ENCODE data around the gene MAPKAPK3.

Gene MAPKAPK3

DNA sequence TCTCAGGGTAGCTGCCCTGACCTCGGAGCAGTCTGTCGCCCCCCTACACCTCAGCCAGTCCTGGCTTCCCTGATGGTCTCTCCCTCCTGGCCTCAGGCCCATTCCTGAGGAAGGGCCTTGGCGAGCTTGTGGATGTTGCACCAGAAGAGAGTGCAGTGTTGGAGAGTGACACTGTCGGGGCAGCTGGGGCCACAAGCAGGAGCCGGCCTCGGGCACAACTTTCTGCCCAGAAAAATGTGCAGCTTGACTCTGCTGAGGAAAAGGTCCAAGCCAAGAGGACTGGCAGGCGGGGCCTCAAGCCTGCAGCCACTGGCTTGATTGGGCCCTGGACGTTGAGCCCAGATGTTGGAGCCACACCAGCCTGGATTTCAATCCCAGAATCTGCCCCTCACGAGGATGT, 34.9 kb upstream of the MAPKAPK3 start:
- no peak for TF ChIP-seq TAF1 (IDR thresholded peaks at IDR 0.05; ENCODE audit: low read depth)
- TF ChIP-seq FOXM1 (IDR thresholded peaks at IDR 0.05; ENCODE audit: borderline replicate concordance, low read depth) = no peak
- no peak for TF ChIP-seq RAD21 (IDR thresholded peaks at IDR 0.05; ENCODE audit: low read depth)
- TF ChIP-seq TCF12 (IDR thresholded peaks at IDR 0.05; ENCODE audit: low read depth) = no peak
- TF ChIP-seq CREB1 (IDR thresholded peaks at IDR 0.05; ENCODE audit: low read depth) = no peak
- no peak for TF ChIP-seq EGR1 (IDR thresholded peaks at IDR 0.05)
- TF ChIP-seq, protein P1, sequence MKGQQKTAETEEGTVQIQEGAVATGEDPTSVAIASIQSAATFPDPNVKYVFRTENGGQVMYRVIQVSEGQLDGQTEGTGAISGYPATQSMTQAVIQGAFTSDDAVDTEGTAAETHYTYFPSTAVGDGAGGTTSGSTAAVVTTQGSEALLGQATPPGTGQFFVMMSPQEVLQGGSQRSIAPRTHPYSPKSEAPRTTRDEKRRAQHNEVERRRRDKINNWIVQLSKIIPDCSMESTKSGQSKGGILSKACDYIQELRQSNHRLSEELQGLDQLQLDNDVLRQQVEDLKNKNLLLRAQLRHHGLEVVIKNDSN (IDR thresholded peaks at IDR 0.05) = no peak
- no peak for TF ChIP-seq NFIC (IDR thresholded peaks at IDR 0.05)
- TF ChIP-seq ZBTB7A (IDR thresholded peaks at IDR 0.05; ENCODE audit: low read depth) = no peak
- TF ChIP-seq, protein P2, sequence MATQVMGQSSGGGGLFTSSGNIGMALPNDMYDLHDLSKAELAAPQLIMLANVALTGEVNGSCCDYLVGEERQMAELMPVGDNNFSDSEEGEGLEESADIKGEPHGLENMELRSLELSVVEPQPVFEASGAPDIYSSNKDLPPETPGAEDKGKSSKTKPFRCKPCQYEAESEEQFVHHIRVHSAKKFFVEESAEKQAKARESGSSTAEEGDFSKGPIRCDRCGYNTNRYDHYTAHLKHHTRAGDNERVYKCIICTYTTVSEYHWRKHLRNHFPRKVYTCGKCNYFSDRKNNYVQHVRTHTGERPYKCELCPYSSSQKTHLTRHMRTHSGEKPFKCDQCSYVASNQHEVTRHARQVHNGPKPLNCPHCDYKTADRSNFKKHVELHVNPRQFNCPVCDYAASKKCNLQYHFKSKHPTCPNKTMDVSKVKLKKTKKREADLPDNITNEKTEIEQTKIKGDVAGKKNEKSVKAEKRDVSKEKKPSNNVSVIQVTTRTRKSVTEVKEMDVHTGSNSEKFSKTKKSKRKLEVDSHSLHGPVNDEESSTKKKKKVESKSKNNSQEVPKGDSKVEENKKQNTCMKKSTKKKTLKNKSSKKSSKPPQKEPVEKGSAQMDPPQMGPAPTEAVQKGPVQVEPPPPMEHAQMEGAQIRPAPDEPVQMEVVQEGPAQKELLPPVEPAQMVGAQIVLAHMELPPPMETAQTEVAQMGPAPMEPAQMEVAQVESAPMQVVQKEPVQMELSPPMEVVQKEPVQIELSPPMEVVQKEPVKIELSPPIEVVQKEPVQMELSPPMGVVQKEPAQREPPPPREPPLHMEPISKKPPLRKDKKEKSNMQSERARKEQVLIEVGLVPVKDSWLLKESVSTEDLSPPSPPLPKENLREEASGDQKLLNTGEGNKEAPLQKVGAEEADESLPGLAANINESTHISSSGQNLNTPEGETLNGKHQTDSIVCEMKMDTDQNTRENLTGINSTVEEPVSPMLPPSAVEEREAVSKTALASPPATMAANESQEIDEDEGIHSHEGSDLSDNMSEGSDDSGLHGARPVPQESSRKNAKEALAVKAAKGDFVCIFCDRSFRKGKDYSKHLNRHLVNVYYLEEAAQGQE (IDR thresholded peaks at IDR 0.05; ENCODE audit: low read depth) = no peak
- no peak for TF ChIP-seq CEBPB (IDR thresholded peaks at IDR 0.05)

DNA sequence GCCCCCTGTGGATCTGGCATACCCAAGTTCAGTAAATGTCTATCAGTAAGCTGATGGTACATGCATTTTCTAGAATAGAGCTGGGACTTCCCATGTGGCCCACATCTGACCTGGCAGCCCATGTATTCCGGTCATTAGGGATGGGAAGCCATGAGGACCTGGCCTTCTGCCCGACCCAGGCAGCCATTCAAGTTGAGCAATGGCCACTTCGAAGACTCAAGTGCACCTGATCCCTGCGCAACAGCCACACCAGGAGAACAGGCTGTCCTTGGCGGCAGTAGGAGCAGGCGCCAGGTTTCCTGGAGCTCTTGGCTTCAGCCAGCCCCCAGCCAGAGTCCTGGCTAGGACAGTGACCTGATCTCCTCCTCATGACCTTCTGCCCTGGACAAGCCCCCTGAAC, 33.1 kb upstream of the MAPKAPK3 start:
- TF ChIP-seq, protein P2 (IDR thresholded peaks at IDR 0.05; ENCODE audit: low read depth) = no peak
- TF ChIP-seq, protein P1 (IDR thresholded peaks at IDR 0.05) = no peak
- TF ChIP-seq TEAD4 (IDR thresholded peaks at IDR 0.05) = no peak
- no peak for TF ChIP-seq CEBPB (IDR thresholded peaks at IDR 0.05)
- no peak for TF ChIP-seq ZBTB7A (IDR thresholded peaks at IDR 0.05; ENCODE audit: low read depth)
- no peak for TF ChIP-seq NFIC (IDR thresholded peaks at IDR 0.05)
- TF ChIP-seq YY1 (IDR thresholded peaks at IDR 0.05; ENCODE audit: low read depth) = no peak
- no peak for TF ChIP-seq TCF12 (IDR thresholded peaks at IDR 0.05; ENCODE audit: low read depth)
- TF ChIP-seq, protein P3, sequence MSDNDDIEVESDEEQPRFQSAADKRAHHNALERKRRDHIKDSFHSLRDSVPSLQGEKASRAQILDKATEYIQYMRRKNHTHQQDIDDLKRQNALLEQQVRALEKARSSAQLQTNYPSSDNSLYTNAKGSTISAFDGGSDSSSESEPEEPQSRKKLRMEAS (IDR thresholded peaks at IDR 0.05) = no peak
- no peak for TF ChIP-seq FOXM1 (IDR thresholded peaks at IDR 0.05; ENCODE audit: borderline replicate concordance, low read depth)
- TF ChIP-seq EP300 (IDR thresholded peaks at IDR 0.05; ENCODE audit: borderline replicate concordance) = no peak
- no peak for TF ChIP-seq CREB1 (IDR thresholded peaks at IDR 0.05; ENCODE audit: low read depth)
- no peak for TF ChIP-seq RAD21 (IDR thresholded peaks at IDR 0.05; ENCODE audit: low read depth)
- TF ChIP-seq TAF1 (IDR thresholded peaks at IDR 0.05; ENCODE audit: low read depth) = no peak
- no peak for TF ChIP-seq EGR1 (IDR thresholded peaks at IDR 0.05)

DNA sequence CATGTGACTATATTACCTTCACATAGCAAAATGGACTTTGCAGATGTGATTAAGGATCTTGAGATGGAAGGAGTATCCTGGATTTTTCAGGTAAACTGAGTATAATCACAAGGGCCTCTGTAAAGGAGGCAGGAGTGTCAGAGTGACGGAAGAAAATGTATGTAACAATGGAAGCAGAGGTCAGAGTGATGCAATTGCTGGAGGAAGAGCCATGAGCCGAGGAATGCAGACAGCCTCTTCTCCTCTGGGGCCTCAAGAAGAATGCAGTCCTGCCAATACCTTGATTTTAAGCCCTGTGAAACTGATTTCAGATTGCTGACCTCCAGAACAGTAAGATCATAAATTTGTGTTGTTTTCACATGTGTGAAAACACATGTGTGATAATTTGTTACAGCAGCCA, 32.6 kb upstream of the MAPKAPK3 start:
- TF ChIP-seq, protein P3 (IDR thresholded peaks at IDR 0.05) = no peak
- TF ChIP-seq NFIC (IDR thresholded peaks at IDR 0.05) = no peak
- TF ChIP-seq, protein P2 (IDR thresholded peaks at IDR 0.05; ENCODE audit: low read depth) = no peak

DNA sequence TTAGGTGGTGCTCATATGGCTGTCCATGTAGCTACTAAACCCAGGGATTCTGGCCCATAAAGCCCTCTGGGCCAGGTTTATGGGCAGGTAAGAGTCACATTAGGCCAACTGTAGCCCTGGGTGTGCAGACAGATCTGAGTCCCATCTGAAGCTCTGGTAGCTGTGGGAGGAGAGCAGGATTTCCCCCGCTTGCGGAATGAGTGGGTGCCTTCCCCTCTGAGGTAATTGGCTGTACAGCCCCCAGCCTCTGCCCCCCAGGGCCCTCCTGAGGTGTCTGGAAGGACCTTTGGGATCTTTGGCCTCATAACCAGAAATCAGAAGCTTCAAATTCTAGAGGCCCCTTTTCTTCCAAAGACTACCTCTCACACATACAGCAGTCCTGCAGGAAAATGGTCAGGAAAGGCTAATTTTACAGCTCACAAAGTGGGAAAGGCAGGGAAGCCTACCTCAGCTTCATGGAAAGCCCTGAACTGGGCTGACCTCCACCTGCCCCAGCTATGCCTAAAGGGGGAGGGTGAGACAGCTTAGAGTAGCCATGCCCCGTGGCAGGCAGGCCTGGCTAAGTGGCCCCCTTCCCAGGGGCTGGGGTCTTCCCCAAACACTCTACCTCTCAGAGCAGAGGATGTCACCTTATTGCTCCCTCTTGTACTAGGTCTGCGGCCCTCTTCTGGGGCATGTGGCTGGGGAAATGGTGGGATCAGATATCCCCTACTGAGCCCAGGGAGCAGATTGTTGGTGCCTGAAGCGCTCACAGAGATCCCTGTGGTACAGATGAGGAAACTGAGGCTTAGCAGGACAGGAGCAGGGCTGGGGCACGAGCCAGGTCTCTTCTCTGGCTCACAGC, 30.8 kb upstream of the MAPKAPK3 start:
- TF ChIP-seq NFIC (IDR thresholded peaks at IDR 0.05) = no peak
- TF ChIP-seq TEAD4 (IDR thresholded peaks at IDR 0.05) = no peak
- TF ChIP-seq, protein P1 (IDR thresholded peaks at IDR 0.05) = no peak
- TF ChIP-seq EGR1 (IDR thresholded peaks at IDR 0.05) = no peak
- no peak for TF ChIP-seq CREB1 (IDR thresholded peaks at IDR 0.05; ENCODE audit: low read depth)
- TF ChIP-seq EP300 (IDR thresholded peaks at IDR 0.05; ENCODE audit: borderline replicate concordance) = no peak
- no peak for TF ChIP-seq ZBTB7A (IDR thresholded peaks at IDR 0.05; ENCODE audit: low read depth)
- no peak for TF ChIP-seq FOXM1 (IDR thresholded peaks at IDR 0.05; ENCODE audit: borderline replicate concordance, low read depth)
